RWPE1 (cell line): Measurements from ENCODE around the gene MGARP.
"Not testable (repeated sequence)": the region's sequence is repeated elsewhere in the genome, so short reads cannot be mapped to it uniquely, and the experiment has no call there.

ENCODE experiments used
- CTCF ChIA-PET: fragments of 350-600 bp; sonication (Branson Sonifier 250); formaldehyde crosslinking; extraction: SDS; loops from one replicate; lab custom pipeline; 2021; lab: Yijun Ruan, JAX
- POLR2A ChIA-PET: fragments of 400-600 bp; formaldehyde crosslinking; extraction: SDS; loops from one replicate; lab custom pipeline; 2020; ENCODE audit warnings: antibody characterized with exemption; ENCODE audit not compliant: low non-redundant PET; lab: Yijun Ruan, JAX
- DNase-seq: peaks from one replicate; pipeline ENCODE4 v3.0.0; 2012; ENCODE audit warnings: low spot score
- H3K27ac ChIP-seq: fragments of 450-650 bp; 2 replicates; pipeline ENCODE4 v1.5.1; 2017
- TF ChIP-seq, protein P1 (sequence below): fragments of 450-650 bp; conservative IDR thresholded peaks from 2 replicates; pipeline ENCODE4 v1.5.1; 2017; ENCODE audit warnings: low read depth, mild to moderate bottlenecking

MGARP gene

DNA sequence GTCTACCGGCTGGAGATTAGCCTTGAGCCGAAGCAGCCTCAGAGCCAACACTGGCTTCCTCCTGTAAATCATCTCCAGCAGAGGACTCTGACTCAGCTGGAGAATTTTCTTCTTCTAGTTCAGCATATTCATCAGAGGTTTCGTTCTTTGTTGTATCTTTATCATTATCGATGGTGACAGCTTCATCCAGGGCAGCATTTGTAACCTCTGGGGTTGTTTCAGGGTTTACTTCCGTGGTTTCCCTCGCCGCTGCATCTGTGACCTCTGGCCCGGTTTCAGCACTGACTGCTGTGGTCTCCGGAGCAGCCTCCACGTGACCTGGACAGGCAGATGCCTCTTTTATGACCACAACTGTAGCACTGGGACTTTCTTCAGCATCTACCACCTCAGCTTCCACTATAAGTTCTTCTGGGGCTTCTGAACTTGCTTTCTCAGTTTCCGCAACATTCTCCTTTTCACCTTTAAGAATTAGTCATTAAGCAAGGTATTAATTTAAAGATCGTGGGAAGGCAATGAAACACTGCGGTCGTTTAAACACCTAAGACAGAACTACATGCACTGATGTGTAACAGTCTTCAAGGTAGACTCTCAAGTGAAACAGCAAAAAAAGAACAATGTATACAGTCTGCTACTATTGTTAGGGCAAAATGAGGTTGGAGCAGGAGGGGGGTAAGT, 13.3 kb downstream of the MGARP start:
- H3K27ac ChIP-seq, result no peak overlapping the region
- TF ChIP-seq, protein P1, sequence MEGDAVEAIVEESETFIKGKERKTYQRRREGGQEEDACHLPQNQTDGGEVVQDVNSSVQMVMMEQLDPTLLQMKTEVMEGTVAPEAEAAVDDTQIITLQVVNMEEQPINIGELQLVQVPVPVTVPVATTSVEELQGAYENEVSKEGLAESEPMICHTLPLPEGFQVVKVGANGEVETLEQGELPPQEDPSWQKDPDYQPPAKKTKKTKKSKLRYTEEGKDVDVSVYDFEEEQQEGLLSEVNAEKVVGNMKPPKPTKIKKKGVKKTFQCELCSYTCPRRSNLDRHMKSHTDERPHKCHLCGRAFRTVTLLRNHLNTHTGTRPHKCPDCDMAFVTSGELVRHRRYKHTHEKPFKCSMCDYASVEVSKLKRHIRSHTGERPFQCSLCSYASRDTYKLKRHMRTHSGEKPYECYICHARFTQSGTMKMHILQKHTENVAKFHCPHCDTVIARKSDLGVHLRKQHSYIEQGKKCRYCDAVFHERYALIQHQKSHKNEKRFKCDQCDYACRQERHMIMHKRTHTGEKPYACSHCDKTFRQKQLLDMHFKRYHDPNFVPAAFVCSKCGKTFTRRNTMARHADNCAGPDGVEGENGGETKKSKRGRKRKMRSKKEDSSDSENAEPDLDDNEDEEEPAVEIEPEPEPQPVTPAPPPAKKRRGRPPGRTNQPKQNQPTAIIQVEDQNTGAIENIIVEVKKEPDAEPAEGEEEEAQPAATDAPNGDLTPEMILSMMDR, result no peak
- DNase-seq, result no peak
- POLR2A ChIA-PET, result no interaction called here
- CTCF ChIA-PET, result interaction anchor here (0.5 kb wide), 1 partner anchor 436 kb away, joined by 3 read pairs; no protein-coding TSS in a partner anchor

DNA sequence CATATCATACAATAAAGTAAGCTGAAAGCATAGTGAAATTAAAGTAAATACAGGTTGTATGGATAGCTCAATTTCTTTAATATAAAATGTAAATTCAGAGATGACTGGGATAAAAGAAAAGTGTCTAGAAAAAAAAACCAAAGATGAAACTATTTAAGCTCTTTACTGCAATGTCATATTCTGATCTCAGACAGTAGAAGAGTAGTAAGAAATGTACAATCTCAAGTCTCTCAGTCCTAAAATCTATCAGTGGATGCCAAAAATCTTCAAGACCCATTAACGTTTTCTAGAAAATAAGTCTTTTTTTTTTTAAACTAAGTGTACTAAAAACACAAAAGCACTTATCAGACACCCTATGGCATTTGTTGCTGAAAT, 13.8 kb downstream of the MGARP start:
- no peak overlapping the region for H3K27ac ChIP-seq
- no peak for DNase-seq
- POLR2A ChIA-PET, result no interaction called here
- CTCF ChIA-PET, result interaction anchor here (0.5 kb wide), 1 partner anchor 437 kb away, joined by 3 read pairs; no protein-coding TSS in a partner anchor
- TF ChIP-seq, protein P1, result no peak

DNA sequence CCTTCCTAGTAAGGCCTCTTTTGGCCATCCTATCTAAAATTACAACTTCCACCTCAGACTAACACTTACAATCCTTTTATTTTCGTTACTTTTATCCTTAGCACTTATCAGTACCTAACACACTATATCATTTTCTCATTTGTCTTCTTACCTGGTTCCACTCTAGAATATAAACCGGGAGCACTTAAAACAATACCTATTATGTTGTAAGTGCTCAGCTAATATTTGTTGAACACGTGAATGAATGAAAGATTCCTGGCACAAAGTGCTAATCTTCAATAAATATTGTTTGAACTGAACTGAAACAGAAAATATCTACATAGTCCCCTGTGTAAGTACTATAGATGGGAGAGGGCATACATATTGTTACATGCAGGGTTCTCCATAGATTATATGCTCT, 14.4 kb downstream of the MGARP start:
- ChIA-PET POLR2A (no interaction called here), CTCF (no interaction called here)
- TF ChIP-seq, protein P1, result no peak
- H3K27ac ChIP-seq, result no peak overlapping the region
- DNase-seq, result no peak

- no peak overlapping the region for H3K27ac ChIP-seq
- TF ChIP-seq, protein P1, result no peak
- ChIA-PET POLR2A (no interaction called here), CTCF (no interaction called here)
- DNase-seq, result no peak
Measured at GRCh38 chr4:139256349-139256748, 23.7 kb downstream of the MGARP start.

DNA sequence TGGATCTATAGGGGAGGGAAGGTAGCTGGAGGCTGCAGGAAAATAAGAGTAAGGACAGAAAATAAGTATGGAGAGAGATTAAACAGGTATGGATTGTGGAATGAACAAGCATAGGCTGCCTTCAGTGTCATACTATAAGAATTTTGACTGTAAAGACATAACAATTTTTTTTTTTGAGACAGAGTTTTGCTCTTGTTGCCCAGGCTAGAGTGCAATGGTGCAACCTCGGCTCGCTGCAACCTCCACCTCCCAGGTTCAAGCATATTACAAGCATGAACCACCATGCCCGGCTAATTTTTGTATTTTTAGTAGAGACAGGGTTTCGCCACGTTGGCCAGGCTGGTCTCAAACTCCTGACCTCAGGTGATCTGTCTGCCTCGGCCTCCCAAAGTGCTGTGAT, 24.4 kb downstream of the MGARP start:
- H3K27ac ChIP-seq, CTCF ChIA-PET, POLR2A ChIA-PET, DNase-seq: not testable (repeated sequence)

DNA sequence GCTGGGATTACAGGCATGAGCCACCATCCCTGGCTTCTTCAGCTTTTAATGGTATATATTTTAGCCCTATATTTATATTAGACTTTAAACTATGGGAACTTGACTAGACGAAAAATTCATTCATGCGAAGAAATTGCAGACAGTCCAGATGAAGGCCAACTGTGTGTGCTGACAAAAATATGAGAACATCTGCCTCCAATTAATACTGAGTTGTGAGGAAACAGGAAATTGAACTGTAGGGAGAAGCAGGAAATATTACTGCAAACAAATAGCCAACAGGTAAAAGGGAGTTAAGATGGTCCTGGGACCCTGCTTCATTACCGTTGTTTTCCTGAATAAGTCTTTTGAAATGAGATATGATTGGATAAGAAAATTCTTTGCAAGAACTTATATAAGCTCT, 26.3 kb downstream of the MGARP start:
- TF ChIP-seq, protein P1, result no peak
- ChIA-PET POLR2A (no interaction called here), CTCF (no interaction called here)
- no peak for DNase-seq
- H3K27ac ChIP-seq, result no peak overlapping the region

GRCh38 chr4:139253046-139253445, 27.0 kb downstream of the MGARP start:
- ChIA-PET POLR2A (no interaction called here), CTCF (interaction anchor here (0.6 kb wide), 1 partner anchor 24 kb away, joined by 3 read pairs; no protein-coding TSS in a partner anchor)
- no peak overlapping the region for H3K27ac ChIP-seq
- no peak for DNase-seq
- TF ChIP-seq, protein P1, result no peak
